HG02588 (cell line): ENCODE results near the gene LILRB3.
"Not testable (repeated sequence)": the region's sequence is repeated elsewhere in the genome, so short reads cannot be mapped to it uniquely, and the experiment has no call there.

Experiments used
- ATAC-seq: cut with Tn5 transposase; IDR thresholded peaks from one replicate; pipeline ENCODE4 v1.9.1; 2021; ENCODE audit warnings: mild to moderate bottlenecking, moderate library complexity; ENCODE audit not compliant: unreplicated experiment

LILRB3 gene

DNA sequence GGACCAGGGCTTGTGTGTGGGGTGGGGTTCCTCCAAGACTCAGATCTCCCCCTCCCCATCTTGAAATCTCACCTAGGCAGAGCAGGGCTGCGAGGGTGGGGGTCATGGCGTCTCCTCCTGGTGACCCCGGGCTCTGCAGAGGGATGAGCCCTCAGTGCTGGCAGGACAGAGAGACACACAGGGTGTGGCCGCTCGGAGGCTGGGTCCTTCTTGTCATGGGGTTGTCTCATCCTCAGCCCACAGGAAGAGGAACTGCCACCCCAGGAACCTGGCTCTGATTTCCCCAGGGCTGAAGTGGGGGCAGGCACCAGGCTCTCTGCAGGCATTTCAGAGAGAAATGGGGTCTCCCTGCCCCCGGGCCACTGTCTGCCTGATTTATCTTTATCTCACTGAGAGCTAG is 19.8 kb upstream of the LILRB3 start, which contains the start of gene LILRA6:
Gene LILRA6, minus strand, starts transcription at position 145 of the 400 bp plus-strand sequence.
- not testable (repeated sequence) for ATAC-seq

DNA sequence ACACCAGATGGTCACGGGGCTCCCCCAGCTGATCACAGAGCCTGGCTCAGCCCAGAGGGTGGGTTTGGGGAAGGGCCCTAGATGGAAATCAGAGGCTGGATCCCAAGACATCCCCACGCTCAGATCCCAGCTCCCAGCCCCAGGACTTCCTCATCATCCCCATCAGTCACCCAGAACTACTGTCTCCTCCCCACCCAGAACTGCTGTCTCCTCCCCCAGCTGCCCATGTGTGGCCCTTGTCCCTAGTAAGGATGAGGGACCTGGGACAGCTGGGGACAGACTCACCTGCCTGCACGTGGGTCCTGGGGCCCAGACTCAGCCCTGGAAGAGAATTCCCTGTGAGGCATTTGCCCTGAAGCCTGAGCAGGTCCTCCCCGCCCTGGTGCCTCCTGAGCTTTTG is 19.4 kb upstream of the LILRB3 start:
- ATAC-seq = not testable (repeated sequence)

DNA sequence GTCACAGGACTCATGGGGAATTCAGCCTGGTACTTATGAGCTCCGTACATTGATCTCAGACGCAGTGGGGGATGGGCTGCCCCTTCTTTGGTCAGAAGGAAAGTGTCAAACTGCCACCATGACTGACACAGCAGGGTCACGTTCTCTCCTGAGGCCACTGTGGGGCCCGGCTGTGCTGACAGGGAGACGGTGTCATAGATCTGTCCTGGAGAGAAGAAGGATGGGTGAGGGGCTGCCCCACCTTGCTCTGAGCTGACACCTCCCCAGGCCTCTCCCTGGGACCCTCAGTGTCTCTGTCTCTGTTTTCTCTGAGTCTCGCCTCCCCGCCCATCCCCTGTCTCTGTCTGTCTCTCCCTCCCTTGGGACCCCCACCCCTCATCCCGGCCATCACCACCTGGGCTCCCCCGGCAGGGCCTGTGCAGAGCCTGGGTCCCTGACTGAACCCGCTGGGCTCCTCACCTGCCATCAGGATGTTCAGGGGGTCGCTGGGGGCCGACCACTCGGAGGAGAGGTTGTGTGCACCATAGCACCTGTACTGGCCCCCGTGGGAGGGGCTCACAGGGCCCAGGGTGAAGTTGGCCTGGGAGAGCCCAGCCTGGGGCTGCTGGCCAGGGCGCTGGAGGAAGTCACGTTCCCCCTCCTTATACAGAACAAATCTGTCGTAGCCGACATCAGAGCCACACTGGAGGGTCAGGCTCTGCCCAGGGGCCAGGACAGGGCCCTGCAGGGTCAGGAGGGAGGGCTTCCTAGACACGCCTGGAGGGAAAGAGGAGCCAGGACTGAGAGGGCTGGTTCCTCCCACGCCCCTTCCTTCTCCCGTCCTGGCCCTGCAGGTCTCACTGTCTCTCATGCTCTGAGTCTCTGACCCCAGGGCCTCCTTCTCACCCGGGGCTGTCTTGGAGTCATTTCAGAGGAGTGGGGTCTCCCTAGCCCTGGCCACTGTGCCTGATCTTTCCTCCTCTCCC is 17.8 kb upstream of the LILRB3 start:
- ATAC-seq = not testable (repeated sequence)

DNA sequence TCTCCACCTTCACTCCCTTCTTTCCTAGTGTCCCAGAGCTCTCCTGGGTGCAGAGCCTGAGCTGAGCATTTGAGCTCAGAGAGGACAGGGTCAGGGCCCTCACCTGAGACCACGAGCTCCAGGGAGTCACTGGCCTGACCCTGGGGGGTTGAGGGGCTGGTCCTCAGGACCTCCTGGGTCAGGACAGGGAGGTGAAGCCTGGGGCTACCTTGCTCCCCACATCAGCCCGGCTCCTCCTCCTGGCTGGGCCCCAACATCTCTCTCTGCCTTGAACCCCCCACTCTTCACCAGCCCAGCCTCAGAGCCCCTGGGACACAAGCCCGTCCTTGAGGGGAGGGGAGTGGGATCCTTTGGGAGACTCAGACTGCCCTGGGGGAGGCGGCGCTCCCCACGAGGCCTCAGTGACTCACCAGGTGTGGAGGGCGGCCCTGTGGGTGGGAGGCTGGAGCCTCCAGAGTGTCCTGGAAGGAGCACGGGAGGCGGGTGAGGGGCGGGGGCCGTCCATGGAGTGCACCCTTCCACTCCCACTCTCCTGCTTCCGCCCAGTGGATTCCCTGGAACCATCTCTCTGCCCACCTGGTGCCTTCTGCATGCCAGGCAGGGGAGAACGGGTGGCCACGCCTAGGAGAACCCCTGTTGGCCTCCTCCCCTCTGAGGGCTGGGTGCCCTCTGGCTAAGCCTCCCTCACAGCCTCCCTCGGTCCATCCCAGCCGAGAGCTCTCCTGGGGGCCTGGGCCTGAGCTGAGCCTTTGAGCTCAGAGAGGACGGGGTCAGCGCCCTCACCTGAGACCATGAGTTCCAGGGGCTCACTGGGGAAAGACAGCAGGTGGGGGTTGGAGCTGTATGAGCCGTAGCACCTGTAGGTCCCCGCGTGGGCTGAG is 16.9 kb upstream of the LILRB3 start:
- ATAC-seq = not testable (repeated sequence)

DNA sequence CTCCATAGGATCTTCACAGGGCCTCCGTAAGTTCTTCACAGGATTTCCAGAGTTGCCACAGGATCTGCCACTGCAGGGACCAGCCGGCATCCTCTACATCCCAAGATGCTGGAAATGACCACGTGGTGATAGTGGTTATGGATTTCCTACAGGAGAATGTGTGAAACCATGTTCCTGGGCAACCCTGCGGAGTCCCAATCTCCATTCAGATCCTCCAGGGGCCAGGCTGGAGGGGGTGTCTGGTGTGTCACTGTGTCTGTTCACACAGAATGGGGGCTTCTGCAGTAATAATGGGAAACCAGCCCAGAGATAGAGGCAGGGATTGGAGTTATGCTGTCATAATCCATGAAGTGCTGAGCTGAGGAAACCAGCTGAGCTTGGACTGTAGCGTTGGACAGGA is 11.1 kb upstream of the LILRB3 start:
- no peak for ATAC-seq

DNA sequence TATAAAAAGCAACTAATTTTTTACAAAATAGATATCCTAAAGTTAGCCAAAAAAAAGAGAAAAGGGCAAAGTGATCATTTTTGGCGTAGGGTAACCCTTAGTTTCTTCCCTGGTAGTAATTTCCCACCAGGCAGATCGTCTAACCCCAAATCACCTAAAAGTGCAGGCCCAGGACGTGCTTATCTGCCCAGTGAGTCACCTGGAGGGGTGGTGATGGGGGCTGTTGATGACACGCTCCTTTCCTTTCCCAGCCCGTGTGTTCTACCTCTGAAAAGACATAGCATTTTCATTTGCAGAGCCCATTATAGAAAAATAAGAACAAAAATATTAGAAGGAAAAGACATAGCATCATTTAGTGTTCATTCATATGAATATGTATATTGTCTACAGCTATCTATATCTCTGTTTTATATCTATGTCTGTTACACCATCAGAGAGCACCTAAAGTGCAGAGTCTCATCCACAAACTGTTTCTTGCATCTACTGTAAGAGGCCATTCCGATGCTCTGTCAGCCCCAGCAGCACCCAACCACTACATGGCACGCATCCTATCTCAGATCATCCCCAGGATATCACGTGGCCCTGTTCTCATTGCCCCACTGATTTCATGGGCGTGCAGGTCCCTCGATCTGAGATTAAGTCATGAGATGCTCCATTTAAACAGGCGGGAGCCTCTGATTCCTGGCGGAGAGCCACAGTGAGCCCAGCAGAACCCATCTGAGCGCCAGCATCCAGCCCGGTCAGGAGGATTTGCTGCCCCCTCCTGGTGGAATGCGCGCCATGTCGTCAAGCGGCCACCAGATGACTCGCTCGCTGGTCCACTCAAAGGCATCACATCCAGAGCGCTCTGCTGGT is 8.5 kb upstream of the LILRB3 start:
- no peak for ATAC-seq

DNA sequence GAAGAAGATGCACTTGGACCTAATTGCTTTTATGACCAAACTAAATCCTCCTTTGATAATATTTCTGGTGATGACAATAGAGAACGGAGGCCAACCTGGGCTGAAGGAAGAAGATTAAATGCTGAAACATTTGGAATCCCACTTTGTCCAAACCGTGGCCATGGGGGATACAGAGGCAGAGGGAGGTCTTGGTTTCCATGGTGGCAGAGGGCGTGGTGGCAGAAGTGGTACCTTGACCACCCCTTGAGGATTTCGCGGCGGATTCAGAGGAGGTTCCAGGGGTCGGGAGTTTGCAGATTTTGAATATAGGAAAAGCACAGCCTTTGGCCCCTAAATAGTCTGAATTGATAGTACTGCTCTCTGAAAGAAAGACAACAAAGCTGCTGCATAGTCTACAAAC is 7.2 kb upstream of the LILRB3 start:
- ATAC-seq = no peak

DNA sequence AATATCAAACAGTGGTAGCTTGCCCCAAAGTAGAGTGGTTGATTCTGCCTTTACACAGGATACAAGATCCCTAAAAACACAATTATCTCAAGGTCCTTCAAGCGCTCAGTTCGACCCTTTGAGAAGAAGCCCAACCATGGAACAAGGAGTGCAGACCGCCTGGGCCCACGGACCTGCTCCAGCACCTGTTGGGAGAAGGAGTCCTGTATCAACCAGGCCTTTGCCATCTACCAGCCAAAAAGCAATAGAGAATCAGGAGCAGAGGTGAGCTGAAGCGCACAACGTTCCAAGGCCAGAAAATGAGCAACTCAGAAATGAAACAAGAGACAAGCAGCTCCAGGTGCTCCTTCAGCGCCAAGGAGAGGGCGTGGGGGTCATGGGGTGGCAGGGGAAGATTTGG is 6.3 kb upstream of the LILRB3 start:
- ATAC-seq = no peak

DNA sequence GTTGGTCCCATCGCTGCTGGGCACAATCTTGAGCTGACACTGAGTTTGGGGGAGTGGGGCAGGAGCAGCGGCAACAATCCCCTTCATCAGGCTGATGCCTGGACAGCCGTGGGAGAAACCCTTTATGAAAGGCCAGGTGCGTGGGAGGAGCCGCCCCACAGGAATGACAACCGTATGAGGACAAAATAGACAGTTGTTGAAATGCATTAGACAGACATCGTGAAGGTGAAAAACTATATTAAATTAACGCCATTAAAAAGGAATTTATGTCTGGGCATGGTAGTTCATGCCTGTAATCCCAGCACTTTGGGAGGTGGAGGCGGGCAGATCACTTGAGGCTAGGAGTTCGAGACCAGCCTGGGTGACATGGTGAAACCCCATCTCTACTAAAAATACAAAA is 1.8 kb upstream of the LILRB3 start:
- ATAC-seq = not testable (repeated sequence)

DNA sequence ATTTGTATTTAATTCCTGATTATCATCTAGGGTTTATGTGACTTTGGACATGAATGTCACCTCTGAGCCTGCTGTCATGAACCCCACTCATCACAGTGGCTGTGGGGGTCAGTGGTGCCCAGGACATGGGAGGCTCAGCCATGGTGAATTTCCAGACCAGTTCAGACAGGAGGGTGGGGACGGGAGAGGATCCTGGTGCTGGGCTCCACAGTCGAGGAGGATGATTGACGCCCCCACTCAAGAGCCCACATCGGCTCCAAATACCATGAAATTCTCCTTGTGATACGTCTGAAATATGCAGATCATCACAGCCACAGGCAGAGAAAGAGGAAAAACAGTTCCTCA is 1.1 kb upstream of the LILRB3 start:
- not testable (repeated sequence) for ATAC-seq

DNA sequence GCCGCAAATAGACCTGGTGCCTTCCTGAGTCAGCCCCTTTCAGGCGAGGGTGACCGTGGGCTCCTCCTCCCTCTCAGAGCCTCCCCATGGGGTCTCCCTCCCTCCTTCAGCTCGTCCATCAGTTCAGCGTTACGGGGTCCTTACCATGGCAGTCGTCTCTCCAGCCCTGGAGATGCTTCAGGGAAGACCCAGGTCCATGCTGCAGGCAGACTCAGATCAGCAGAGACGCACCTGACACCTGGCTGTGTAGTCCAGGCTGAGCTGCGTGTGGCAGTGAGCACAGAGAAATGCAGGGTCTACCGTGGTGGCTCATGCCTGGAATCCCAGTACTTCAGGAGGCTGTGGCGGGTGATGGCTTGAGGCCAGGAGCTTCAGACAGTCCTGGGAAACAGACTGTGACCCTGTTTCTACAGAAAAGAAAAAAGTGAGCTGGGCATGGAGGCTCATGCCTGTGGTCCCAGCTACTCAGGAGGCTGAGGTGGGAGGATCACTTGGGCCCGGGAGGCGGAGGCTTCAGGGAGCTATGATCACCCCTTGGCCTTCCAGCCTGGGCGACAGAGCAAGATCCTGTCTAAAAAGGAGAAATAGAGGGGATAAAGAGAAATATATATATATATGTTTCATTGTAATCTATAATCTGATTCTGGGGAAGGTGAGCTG is 600 bp upstream of the LILRB3 start:
- ATAC-seq = not testable (repeated sequence)

DNA sequence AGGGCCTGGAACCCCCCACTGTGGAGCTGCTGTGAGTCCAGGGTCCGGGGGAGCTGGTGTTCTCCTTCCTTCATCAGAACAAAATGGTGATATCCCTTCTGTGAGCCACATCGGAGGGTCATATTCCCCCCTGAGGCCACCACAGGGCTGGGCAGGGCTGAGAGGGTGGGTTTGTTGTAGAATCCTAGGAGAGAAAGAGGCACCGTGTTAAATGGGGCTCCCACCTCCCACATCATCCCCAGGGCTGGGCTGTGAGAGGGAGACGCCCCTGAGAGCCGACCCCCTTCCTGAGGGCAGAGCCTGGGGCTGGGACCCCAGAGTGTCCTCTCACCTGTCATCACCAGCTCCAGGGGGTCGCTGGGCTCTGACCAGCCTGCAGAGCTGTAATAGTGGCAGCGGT is 860 bp downstream of the LILRB3 start:
- ATAC-seq = not testable (repeated sequence)

DNA sequence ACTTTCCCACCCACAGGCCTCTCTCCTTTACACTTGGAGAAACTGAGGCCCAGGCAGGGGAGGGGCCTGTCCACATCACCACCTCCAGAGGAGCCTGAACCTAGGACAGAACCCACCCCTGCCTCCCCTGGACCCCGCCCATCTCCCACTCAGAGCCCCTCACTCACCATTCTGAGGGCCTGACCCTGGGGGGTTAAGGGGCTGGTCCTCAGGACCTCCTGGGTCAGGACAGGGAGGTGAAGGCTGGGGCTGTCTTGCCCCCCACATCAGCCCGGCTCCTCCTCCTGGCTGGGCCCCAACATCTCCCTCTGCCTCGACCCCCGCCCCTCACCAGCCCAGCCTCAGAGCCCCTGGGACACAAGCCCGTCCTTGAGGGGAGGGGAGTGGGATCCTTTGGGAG is 3.1 kb downstream of the LILRB3 start:
- not testable (repeated sequence) for ATAC-seq

DNA sequence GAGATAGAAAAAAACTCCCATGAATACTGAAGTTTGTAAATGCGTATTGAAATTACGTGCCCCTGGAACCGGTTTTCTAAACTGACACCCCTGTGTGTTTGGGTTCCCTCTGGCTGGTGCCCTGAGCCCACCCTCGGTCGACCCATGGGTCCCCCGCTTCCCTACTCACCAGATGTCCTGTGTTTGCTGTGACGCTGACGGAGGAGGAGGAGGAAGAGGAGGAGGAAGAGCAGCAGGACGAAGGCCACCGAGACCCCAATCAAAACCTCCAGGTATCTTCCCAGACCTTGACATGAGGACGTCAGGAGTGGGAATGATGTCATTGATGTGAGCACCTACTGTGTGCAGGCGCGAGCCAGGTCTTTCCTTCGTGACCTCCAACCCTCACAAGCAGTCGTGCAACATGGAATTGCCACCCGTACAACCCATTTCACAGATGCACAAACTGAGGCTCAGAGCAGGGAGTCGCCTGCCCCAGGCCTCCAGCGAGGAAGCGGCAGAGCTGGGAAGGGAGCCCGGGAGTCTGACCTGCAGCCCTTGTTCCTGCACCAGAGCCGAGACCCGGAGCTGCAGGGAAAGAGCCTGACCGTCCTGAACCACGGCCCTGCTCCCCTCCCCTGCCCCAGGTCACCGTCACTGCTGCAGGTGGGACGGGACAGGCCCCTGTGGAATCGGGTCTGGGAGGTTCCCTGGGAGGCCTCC is 3.7 kb downstream of the LILRB3 start:
- no peak for ATAC-seq

DNA sequence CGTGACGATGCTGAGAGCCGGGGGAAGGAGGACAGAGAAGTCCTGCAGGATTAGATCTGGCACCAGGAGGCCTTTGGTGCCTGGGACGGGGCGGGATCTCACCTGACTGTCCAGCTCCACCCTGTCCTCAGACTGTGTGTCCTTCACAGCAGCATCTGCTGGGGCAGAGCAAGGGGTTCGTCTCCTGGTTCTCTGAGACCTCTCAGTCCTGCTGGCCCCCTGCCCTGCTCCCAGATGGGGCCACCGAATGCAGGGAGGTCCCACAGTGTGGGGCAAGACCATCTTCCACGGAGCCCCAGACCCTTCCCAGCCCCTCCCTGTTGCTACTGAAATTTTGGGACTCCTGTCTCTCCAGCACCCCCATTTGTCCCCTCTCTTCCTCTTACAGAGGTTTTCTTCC is 4.5 kb downstream of the LILRB3 start:
- ATAC-seq = no peak

DNA sequence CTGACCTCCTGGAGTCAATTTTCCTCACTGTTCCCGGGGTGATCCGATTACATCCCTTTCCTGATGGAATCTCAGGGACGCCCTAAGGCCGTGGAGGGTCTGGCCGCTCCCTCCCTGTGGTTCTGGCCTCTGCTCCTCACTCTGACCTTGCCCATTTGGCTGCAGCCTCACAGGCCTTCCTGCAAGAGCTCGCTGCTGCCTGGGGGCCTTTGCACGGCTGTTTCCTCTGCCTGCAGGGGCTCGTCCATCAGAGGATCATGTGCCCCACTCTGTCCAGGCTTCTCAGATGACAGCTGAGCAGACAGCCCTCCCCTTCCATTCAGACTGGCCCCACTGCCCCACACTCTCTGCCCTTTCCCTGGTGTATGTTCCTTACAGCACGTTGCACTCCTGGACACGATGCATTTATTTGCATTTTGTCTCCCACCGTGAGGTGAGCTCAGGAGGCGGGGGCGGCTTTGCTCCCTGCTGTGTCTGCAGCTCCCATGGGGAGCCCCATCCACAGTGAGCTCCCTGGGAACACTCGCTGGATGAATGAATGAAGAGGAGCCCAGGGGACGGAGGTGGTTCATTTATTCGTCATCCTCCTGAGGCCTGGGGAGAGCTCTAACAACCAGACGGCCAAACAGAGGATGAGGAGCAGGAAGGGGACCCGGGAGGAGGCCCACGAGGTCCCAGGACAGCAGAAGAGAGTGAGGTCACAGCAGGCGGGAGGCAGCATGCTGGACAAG is 5.1 kb downstream of the LILRB3 start:
- ATAC-seq = not testable (repeated sequence)

DNA sequence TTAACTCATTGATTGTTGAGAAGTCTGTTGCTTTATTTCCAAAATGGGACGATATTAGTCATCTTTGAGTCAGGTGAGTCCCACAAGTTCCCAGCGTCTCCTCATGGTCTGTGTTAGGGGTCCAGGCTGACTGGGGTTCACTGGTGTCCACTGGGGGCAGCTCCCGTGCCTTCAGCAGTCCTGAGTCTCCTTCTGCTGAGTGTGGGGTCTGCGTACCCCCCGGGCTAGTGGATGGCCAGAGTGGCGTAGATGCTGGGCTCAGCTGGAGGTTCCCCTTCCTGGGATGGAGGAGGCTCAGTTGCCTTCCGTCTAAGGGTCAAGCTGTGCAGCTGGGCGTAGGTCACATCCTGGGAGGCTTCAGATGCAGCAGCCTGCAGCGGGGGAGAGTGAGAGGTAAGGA is 5.9 kb downstream of the LILRB3 start:
- ATAC-seq = no peak

DNA sequence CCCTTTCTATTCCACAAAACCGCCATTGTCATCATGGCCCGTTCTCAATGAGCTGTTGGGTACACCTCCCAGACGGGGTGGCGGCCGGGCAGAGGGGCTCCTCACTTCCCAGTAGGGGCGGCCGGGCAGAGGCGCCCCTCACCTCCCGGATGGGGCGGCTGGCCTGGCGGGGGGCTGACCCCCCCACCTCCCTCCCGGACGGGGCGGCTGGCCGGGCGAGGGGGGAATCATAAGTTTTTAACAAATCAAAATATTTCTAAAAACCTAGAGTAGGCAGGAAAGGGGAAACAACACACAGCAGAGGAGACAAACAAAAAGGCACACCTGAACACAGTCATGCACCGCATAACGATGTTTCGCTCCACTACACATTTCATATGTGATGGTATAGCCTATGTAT is 8.1 kb downstream of the LILRB3 start:
- ATAC-seq = not testable (repeated sequence)

DNA sequence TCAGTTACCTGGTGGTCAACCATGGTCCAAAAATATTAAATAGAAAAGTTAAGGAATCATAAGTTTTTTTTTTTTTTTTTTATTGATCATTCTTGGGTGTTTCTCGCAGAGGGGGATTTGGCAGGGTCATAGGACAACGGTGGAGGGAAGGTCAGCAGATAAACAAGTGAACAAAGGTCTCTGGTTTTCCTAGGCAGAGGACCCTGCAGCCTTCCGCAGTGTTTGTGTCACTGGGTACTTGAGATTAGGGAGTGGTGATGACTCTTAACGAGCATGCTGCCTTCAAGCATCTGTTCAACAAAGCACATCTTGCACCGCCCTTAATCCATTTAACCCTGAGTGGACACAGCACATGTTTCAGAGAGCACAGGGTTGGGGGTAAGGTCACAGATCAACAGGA is 8.6 kb downstream of the LILRB3 start:
- ATAC-seq = not testable (repeated sequence)
